Activated T-cell treated with anti-CD3 and anti-CD28 coated beads for 1 hour (primary cell): Measurements from ENCODE around the gene OLFM1.
"Not testable (repeated sequence)": the region's sequence is repeated elsewhere in the genome, so short reads cannot be mapped to it uniquely, and the experiment has no call there.

ENCODE experiments used
- DNase-seq: peaks from one replicate; pipeline ENCODE4 v3.0.0-alpha.2; 2020; ENCODE audit warnings: low read depth

OLFM1 gene

GRCh38 chr9:135134268-135135022 lies 47.0 kb downstream of the OLFM1 start:
- DNase-seq = no peak

- DNase-seq = no peak
Measured at GRCh38 chr9:135135171-135135928, 47.9 kb downstream of the OLFM1 start.

GRCh38 chr9:135135929-135136315 lies 48.5 kb downstream of the OLFM1 start:
- DNase-seq = no peak

- DNase-seq = no peak
Measured at GRCh38 chr9:135136481-135136880, 49.0 kb downstream of the OLFM1 start.

GRCh38 chr9:135136991-135137832 lies 49.7 kb downstream of the OLFM1 start:
- no peak for DNase-seq

GRCh38 chr9:135138078-135138855 lies 50.8 kb downstream of the OLFM1 start:
- DNase-seq = no peak

GRCh38 chr9:135139366-135139959 lies 52.0 kb downstream of the OLFM1 start:
- no peak for DNase-seq

- DNase-seq = no peak
Measured at GRCh38 chr9:135141183-135141774, 53.8 kb downstream of the OLFM1 start.

GRCh38 chr9:135144581-135145170 lies 57.2 kb downstream of the OLFM1 start:
- no peak for DNase-seq

- no peak for DNase-seq
Measured at GRCh38 chr9:135145312-135145711, 57.8 kb downstream of the OLFM1 start.

GRCh38 chr9:135146241-135146640 lies 58.8 kb downstream of the OLFM1 start:
- no peak for DNase-seq

- DNase-seq = no peak
Measured at GRCh38 chr9:135146766-135147473, 59.5 kb downstream of the OLFM1 start.

GRCh38 chr9:135147474-135147805 lies 60.0 kb downstream of the OLFM1 start:
- DNase-seq = no peak

- no peak for DNase-seq
Measured at GRCh38 chr9:135147938-135148337, 60.5 kb downstream of the OLFM1 start.

- DNase-seq = no peak
Measured at GRCh38 chr9:135148386-135148785, 60.9 kb downstream of the OLFM1 start.

GRCh38 chr9:135149901-135150300 lies 62.4 kb downstream of the OLFM1 start:
- DNase-seq = not testable (repeated sequence)

GRCh38 chr9:135150981-135151380 lies 63.5 kb downstream of the OLFM1 start:
- no peak for DNase-seq

GRCh38 chr9:135151757-135152613 lies 64.5 kb downstream of the OLFM1 start:
- DNase-seq = no peak
